H1 (cell line): ENCODE measurements around the gene BRPF1. TPM values are rescaled to one million over a fixed set of nuclear protein-coding genes. Genes with fewer than 3 reads are reported as not detected.

Source experiments
- CTCF ChIA-PET: fragments of 300-600 bp; sonication (Branson Sonifier 250); formaldehyde crosslinking; loops from one replicate; lab custom pipeline; 2021; ENCODE audit not compliant: partially characterized antibody; lab: Charles Lee
- POLR2A ChIA-PET: fragments of 300-600 bp; sonication (Branson Sonifier 250); formaldehyde crosslinking; loops from one replicate; lab custom pipeline; 2021; ENCODE audit warnings: inconsistent platforms; ENCODE audit not compliant: partially characterized antibody; lab: Charles Lee
- DNase-seq, 2 experiments: peaks; one replicate each; pipeline versions ENCODE4 v3.0.0 to v3.0.0-alpha.2; 2010 to 2022; ENCODE audit warnings: low spot score in 2 of 2, low read depth in 1 of 2, mixed read lengths in 1 of 2
- FAIRE-seq: peaks from 2 replicates; lab custom pipeline; 2011; peaks lifted over from hg19 to GRCh38; lab: Jason Lieb, UNC
- H2AFZ ChIP-seq: 2 replicates; pipeline ENCODE4 v1.8.1; 2012; ENCODE audit warnings: low read length, inconsistent platforms
- H2AK5ac ChIP-seq: 2 replicates; pipeline ENCODE4 v1.6.1; 2013; ENCODE audit warnings: low read depth, low read length
- H2BK120ac ChIP-seq: replicated peaks from 2 replicates; pipeline ENCODE3; 2013; ENCODE audit warnings: low read depth, low read length, inconsistent platforms
- H2BK12ac ChIP-seq: 2 replicates; pipeline ENCODE4 v1.6.1; 2013; ENCODE audit warnings: low read depth, low read length
- H2BK15ac ChIP-seq: 2 replicates; pipeline ENCODE4 v1.6.1; 2013; ENCODE audit warnings: low read length
- H2BK20ac ChIP-seq: 2 replicates; pipeline ENCODE4 v1.6.1; 2013; ENCODE audit warnings: low read length
- H2BK5ac ChIP-seq: 2 replicates; pipeline ENCODE4 v1.6.1; 2013; ENCODE audit warnings: low read depth, low read length
- H3K14ac ChIP-seq: 2 replicates; pipeline ENCODE4 v1.6.1; 2013; ENCODE audit warnings: inconsistent platforms; ENCODE audit not compliant: insufficient read length
- H3K18ac ChIP-seq: 2 replicates; pipeline ENCODE4 v1.6.1; 2013; ENCODE audit warnings: low read length; ENCODE audit errors: extremely low read depth
- H3K23ac ChIP-seq: 2 replicates; pipeline ENCODE4 v1.6.1; 2013; ENCODE audit warnings: inconsistent platforms; ENCODE audit not compliant: insufficient read length
- H3K23me2 ChIP-seq: 2 replicates; pipeline ENCODE4 v1.6.1; 2013; ENCODE audit warnings: low read depth, low read length
- H3K27ac ChIP-seq: 2 replicates; pipeline ENCODE4 v1.6.1; 2011; ENCODE audit warnings: low read depth, low read length, inconsistent platforms
- H3K27me3 ChIP-seq, 4 experiments: replicated peaks in 1 of 4; 1 replicate in 1 of 4; 2 replicates in 3 of 4; pipeline versions ENCODE4 v1.6.1 to v1.8.1; 2011 to 2013; ENCODE audit warnings: low read length in 3 of 4, mild to moderate bottlenecking in 3 of 4, inconsistent platforms in 2 of 4, mixed read lengths in 2 of 4, moderate library complexity in 1 of 4; ENCODE audit not compliant: control insufficient read depth in 3 of 4, insufficient read depth in 3 of 4; ENCODE audit errors: extremely low read depth in 1 of 4
- H3K36me3 ChIP-seq, 4 experiments: 2 replicates each; pipeline versions ENCODE4 v1.6.1 to v1.8.1; 2011 to 2013; ENCODE audit warnings: mild to moderate bottlenecking in 4 of 4, low read length in 3 of 4, moderate library complexity in 2 of 4, control low read depth in 1 of 4, inconsistent platforms in 1 of 4; ENCODE audit not compliant: insufficient read depth in 4 of 4, control insufficient read depth in 2 of 4
- H3K4ac ChIP-seq: replicated peaks from 2 replicates; pipeline ENCODE3; 2013; ENCODE audit warnings: low read length, low read depth, mixed read lengths, inconsistent platforms; ENCODE audit not compliant: insufficient read length
- H3K4me1 ChIP-seq, 4 experiments: replicated peaks in 1 of 4; 1 replicate in 1 of 4; 2 replicates in 3 of 4; pipeline versions ENCODE4 v1.6.1 to v1.8.1; 2011 to 2013; ENCODE audit warnings: low read length in 3 of 4, inconsistent platforms in 2 of 4, mixed read lengths in 1 of 4; ENCODE audit not compliant: insufficient read depth in 4 of 4, control insufficient read depth in 3 of 4
- H3K4me2 ChIP-seq, 2 experiments: 2 replicates each; pipeline versions ENCODE4 v1.6.1 to v1.8.1; 2011 to 2013; ENCODE audit warnings: low read depth in 2 of 2, low read length in 2 of 2, control low read depth in 1 of 2, inconsistent platforms in 1 of 2, mild to moderate bottlenecking in 1 of 2; ENCODE audit not compliant: insufficient read depth in 1 of 2
- H3K4me3 ChIP-seq, 4 experiments: fragments of 200-600, 300-600 bp in 1 of 4; sonication (generic), shearing (Covaris generic), sonication (Bioruptor Twin) in 1 of 4; 2 replicates each; pipeline versions ENCODE4 v1.5.1 to v1.8.1; 2011 to 2016; ENCODE audit warnings: low read length in 4 of 4, low read depth in 3 of 4, control low read depth in 2 of 4, inconsistent platforms in 2 of 4, mild to moderate bottlenecking in 2 of 4, mixed read lengths in 1 of 4, moderate library complexity in 1 of 4; ENCODE audit not compliant: insufficient read depth in 2 of 4; ENCODE audit errors: extremely low read depth in 1 of 4
- H3K56ac ChIP-seq: replicated peaks from 2 replicates; pipeline ENCODE3; 2013; ENCODE audit warnings: low read depth, mild to moderate bottlenecking, mixed read lengths, low read length, inconsistent platforms; ENCODE audit not compliant: insufficient read length
- H3K79me1 ChIP-seq: 2 replicates; pipeline ENCODE4 v1.6.1; 2013; ENCODE audit warnings: low read depth, low read length, control low read depth
- H3K79me2 ChIP-seq, 2 experiments: 2 replicates each; pipeline versions ENCODE4 v1.6.1 to v1.8.1; 2012 to 2013; ENCODE audit warnings: low read length in 2 of 2, mild to moderate bottlenecking in 2 of 2, inconsistent platforms in 1 of 2; ENCODE audit not compliant: insufficient read depth in 2 of 2, control insufficient read depth in 1 of 2
- H3K9ac ChIP-seq, 4 experiments: replicated peaks in 1 of 4; 1 replicate in 1 of 4; 2 replicates in 3 of 4; pipeline versions ENCODE4 v1.6.1 to v1.8.1; 2011 to 2013; ENCODE audit warnings: low read depth in 3 of 4, low read length in 3 of 4, control low read depth in 2 of 4, mild to moderate bottlenecking in 2 of 4, moderate library complexity in 2 of 4, inconsistent platforms in 1 of 4; ENCODE audit errors: extremely low read depth in 1 of 4
- H3K9me3 ChIP-seq, 2 experiments: 2 replicates each; pipeline versions ENCODE4 v1.6.1 to v1.8.1; 2012 to 2013; ENCODE audit warnings: mild to moderate bottlenecking in 2 of 2, moderate library complexity in 2 of 2, control low read depth in 1 of 2, inconsistent platforms in 1 of 2, low read depth in 1 of 2, low read length in 1 of 2, mixed read lengths in 1 of 2; ENCODE audit not compliant: insufficient read depth in 2 of 2
- H4K20me1 ChIP-seq, 2 experiments: replicated peaks in 1 of 2; 2 replicates each; pipeline versions ENCODE3 to v1.8.1; 2011 to 2013; ENCODE audit warnings: inconsistent platforms in 2 of 2, low read length in 2 of 2, mild to moderate bottlenecking in 1 of 2; ENCODE audit not compliant: insufficient read depth in 2 of 2, control insufficient read depth in 1 of 2
- H4K5ac ChIP-seq: 2 replicates; pipeline ENCODE4 v1.6.1; 2013; ENCODE audit warnings: low read length, low read depth, mixed read lengths, inconsistent platforms; ENCODE audit not compliant: insufficient read length
- H4K8ac ChIP-seq: 2 replicates; pipeline ENCODE4 v1.8.0; 2013; ENCODE audit warnings: mild to moderate bottlenecking, moderate library complexity, low read length, inconsistent platforms; ENCODE audit not compliant: insufficient read depth; ENCODE audit errors: extremely low read depth
- H4K91ac ChIP-seq: replicated peaks from 2 replicates; pipeline ENCODE3; 2013; ENCODE audit warnings: low read length, mixed read lengths, inconsistent platforms; ENCODE audit not compliant: insufficient read length
- BCL11A ChIP-seq, 2 experiments: IDR thresholded peaks; one replicate each; pipeline ENCODE4 v1.6.1; 2011; ENCODE audit warnings: low read depth in 2 of 2, low read length in 2 of 2, mild to moderate bottlenecking in 2 of 2
- CBX8 ChIP-seq: fragments of 300-800, 300-1000 bp; sonication (generic); IDR thresholded peaks from 2 replicates; pipeline ENCODE4 v1.7.1; 2016; ENCODE audit warnings: low read depth, low read length, borderline replicate concordance
- CTBP2 ChIP-seq: IDR thresholded peaks from 2 replicates; pipeline ENCODE4 v1.7.0; 2011; ENCODE audit warnings: borderline replicate concordance, mild to moderate bottlenecking, moderate library complexity, mixed read lengths, low read length; ENCODE audit not compliant: insufficient read depth, insufficient read length
- FOSL1 ChIP-seq: IDR thresholded peaks from 2 replicates; pipeline ENCODE4 v1.6.1; 2011; ENCODE audit warnings: mild to moderate bottlenecking, low read depth, low read length, moderate library complexity; ENCODE audit not compliant: insufficient read depth
- JUN ChIP-seq: IDR thresholded peaks from 2 replicates; pipeline ENCODE4 v1.6.1; 2011; ENCODE audit warnings: low read depth, mild to moderate bottlenecking, improper control_type of control experiment, low read length
- JUND ChIP-seq: IDR thresholded peaks from 2 replicates; pipeline ENCODE4 v1.6.1; 2011; ENCODE audit warnings: mild to moderate bottlenecking, improper control_type of control experiment, low read length
- PHF8 ChIP-seq: fragments of 200-600 bp; sonication (generic); conservative IDR thresholded peaks from 2 replicates; pipeline ENCODE4 v1.7.1; 2012; ENCODE audit warnings: low read depth, mild to moderate bottlenecking, inconsistent platforms, low read length, moderate library complexity
- POLR2AphosphoS5 ChIP-seq: IDR thresholded peaks from 2 replicates; pipeline ENCODE4 v1.6.1; 2011; ENCODE audit warnings: low read depth, low read length
- SRF ChIP-seq: IDR thresholded peaks from 2 replicates; pipeline ENCODE4 v1.6.1; 2011; ENCODE audit warnings: mild to moderate bottlenecking, low read depth, low read length, moderate library complexity
- SUZ12 ChIP-seq: fragments of 200-600 bp; sonication (generic); IDR thresholded peaks from 2 replicates; pipeline ENCODE4 v1.6.1; 2012; ENCODE audit warnings: mild to moderate bottlenecking, inconsistent platforms, low read length, moderate library complexity, mixed read lengths
- TAF7 ChIP-seq: optimal IDR thresholded peaks from 2 replicates; pipeline ENCODE3; 2011; ENCODE audit warnings: low read depth, mild to moderate bottlenecking, inconsistent platforms, low read length, moderate library complexity, borderline replicate concordance
- TCF12 ChIP-seq: IDR thresholded peaks from 2 replicates; pipeline ENCODE4 v1.6.1; 2011; ENCODE audit warnings: low read depth, mild to moderate bottlenecking, low read length
- TEAD4 ChIP-seq: IDR thresholded peaks from 2 replicates; pipeline ENCODE4 v1.6.1; 2012; ENCODE audit warnings: low read depth, low read length, inconsistent platforms, mixed read lengths
- WGBS, 2 experiments: shearing (Covaris generic) in 1 of 2; methylation state at CpG; one replicate each; pipeline versions ENCODE4 v1.1.6 to v1.1.7; 2013 to 2015; ENCODE audit warnings: low lambda C conversion rate in 2 of 2, mixed read lengths in 2 of 2, inconsistent platforms in 1 of 2, low coverage in 1 of 2, missing lambda C conversion rate in 1 of 2; ENCODE audit not compliant: insufficient replicate concordance in 2 of 2, insufficient coverage in 1 of 2, insufficient read length in 1 of 2; ENCODE audit errors: extremely low coverage in 1 of 2, missing lambda C conversion rate in 1 of 2; 5-methylcytosine and 5-hydroxymethylcytosine counted together
- polyA plus RNA-seq, 7 experiments: library from polyadenylated mRNA; depleted of rRNA in 3 of 7; stranded (reverse) in 5 of 7; unstranded in 2 of 7; fragments of >200 nt in 5 of 7; fragments of 200-250 nt in 2 of 7; gene quantifications; 1 replicate in 5 of 7; 2 replicates in 1 of 7; 4 replicates in 1 of 7; pipeline versions ENCODE4 v1.2.1 to v1.2.3, GENCODE V29; 2011 to 2013; ENCODE audit warnings: missing spikeins in 2 of 7, mixed read lengths in 2 of 7
- total RNA-seq: library from RNA; stranded (reverse); fragmentation: NEBNext Ultra II Directional; extraction: Animal tissue kit (Norgen Biotek cat#: 25700); gene quantifications from 2 replicates; pipeline ENCODE4 v1.2.1, GENCODE V29; 2021
- TF ChIP-seq, protein P1 (sequence below): IDR thresholded peaks from 2 replicates; pipeline ENCODE4 v1.6.1; 2011; ENCODE audit warnings: low read length, improper control_type of control experiment

BRPF1 gene
- total and polyA plus RNA-seq, 2 of the 8 experiments (the other 6 are each of a cell fraction or from before 2014, with no cell fraction given) = 11.3 to 21.7 TPM

DNA sequence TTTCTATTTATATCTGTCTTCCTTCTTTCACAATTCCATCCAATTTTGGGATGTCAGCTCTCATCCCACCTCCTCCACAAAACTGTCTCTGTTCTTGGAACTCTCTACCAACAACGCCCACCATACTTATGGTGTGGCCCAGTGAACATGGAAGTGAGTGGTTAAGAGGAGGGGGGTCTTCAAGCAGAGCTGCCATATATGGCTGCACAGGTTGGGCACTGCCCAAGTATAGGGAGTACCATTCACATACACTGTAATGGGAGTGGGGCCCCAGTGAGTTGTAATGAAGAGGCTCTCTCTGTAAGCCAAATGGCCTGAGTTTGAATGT lies 46.1 kb downstream of the BRPF1 start:
- Histone ChIP-seq H4K91ac (no peak overlapping the region), H3K4me1 (no peaks in the 10 kb centered on the region), H2BK20ac (no peak overlapping the region), H3K27me3 (peaks cover 0 to 5% (median 1%) of the 10 kb centered on the region in 4 experiments; a peak in 4 of 7 replicates), H4K20me1 (no peaks in the 10 kb centered on the region), H3K18ac (no peak overlapping the region), H3K56ac (no peak overlapping the region), H4K8ac (no peak overlapping the region), H3K4me3 (no peak overlapping the region), H2BK15ac (no peak overlapping the region), H3K9me3 (no peaks in the 10 kb centered on the region), H3K36me3 (peaks cover 2 to 12% (median 10%) of the 10 kb centered on the region in 4 experiments; a peak in 6 of 8 replicates), H3K14ac (no peak overlapping the region), H3K9ac (no peak overlapping the region), H2BK120ac (no peak overlapping the region), H3K79me1 (no peaks in the 10 kb centered on the region), H3K79me2 (no peaks in the 10 kb centered on the region), H3K4ac (no peak overlapping the region), H2AK5ac (no peak overlapping the region), H3K23ac (no peak overlapping the region), H3K23me2 (no peaks in the 10 kb centered on the region; the same call in 1 of the 2 replicates), H2BK12ac (no peak overlapping the region), H4K5ac (no peak overlapping the region), H2AFZ (no peak overlapping the region), H3K27ac (no peak overlapping the region), H3K4me2 (no peak overlapping the region), H2BK5ac (no peak overlapping the region)
- 77% methylated on average over 1 of the region's 1 CpG; no CpG with 5 or more reads in 1 of the 2 experiments for WGBS, 2 experiments
- no peak for DNase-seq
- ChIA-PET CTCF (no interaction called here), POLR2A (interaction anchor here (0.6 to 2.8 kb wide), 11 partner anchors 8 to 79 kb away, joined by 3 to 10 read pairs (median 4); partner anchors contain the start of genes ARPC4, BRPF1 and TADA3)
- no peak for FAIRE-seq
- no peak for TF ChIP-seq TEAD4
- no peak for TF ChIP-seq PHF8
- TF ChIP-seq SRF = no peak
- no peak for TF ChIP-seq TCF12
- no peak for TF ChIP-seq JUN
- TF ChIP-seq CBX8 = no peak
- no peak for TF ChIP-seq TAF7
- TF ChIP-seq BCL11A (IDR thresholded peaks at IDR 0.05; ENCODE audit: low read depth in 2 of 2, low read length in 2 of 2) = no peak
- no peak for TF ChIP-seq JUND
- no peak for TF ChIP-seq POLR2AphosphoS5
- TF ChIP-seq, protein P1, sequence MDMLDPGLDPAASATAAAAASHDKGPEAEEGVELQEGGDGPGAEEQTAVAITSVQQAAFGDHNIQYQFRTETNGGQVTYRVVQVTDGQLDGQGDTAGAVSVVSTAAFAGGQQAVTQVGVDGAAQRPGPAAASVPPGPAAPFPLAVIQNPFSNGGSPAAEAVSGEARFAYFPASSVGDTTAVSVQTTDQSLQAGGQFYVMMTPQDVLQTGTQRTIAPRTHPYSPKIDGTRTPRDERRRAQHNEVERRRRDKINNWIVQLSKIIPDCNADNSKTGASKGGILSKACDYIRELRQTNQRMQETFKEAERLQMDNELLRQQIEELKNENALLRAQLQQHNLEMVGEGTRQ = no peak
- no peak for TF ChIP-seq FOSL1
- TF ChIP-seq CTBP2 = no peak
- TF ChIP-seq SUZ12 = no peak
